Adrenal gland (tissue), 12 donors: ENCODE measurements around the gene CHAC1. TPM values are rescaled to one million over a fixed set of nuclear protein-coding genes. Genes with fewer than 3 reads are reported as not detected.
"Not testable (repeated sequence)": the region's sequence is repeated elsewhere in the genome, so short reads cannot be mapped to it uniquely, and the experiment has no call there.

Experiments used
- DNase-seq, 7 donors: peaks; one replicate each; pipeline ENCODE4 v3.0.0-alpha.2; 2019 to 2020
- H3K27ac ChIP-seq, 5 donors: fragments of 200-600 bp; sonication (generic) in 4 of 5; 1 replicate in 3 of 5; 2 replicates in 2 of 5; pipeline versions ENCODE4 v1.5.1 to v1.8.0; 2016 to 2020; ENCODE audit warnings: mild to moderate bottlenecking in 1 of 5
- H3K27me3 ChIP-seq: fragments of 200-600 bp; 2 replicates; pipeline ENCODE4 v1.8.0; 2021
- H3K36me3 ChIP-seq, 2 donors: fragments of 200-600 bp; replicated peaks in 1 of 2; 1 replicate in 1 of 2; 2 replicates in 1 of 2; pipeline versions ENCODE4 v1.5.1 to v1.8.0; 2018 to 2022
- H3K4me1 ChIP-seq, 2 donors: fragments of 200-600 bp; replicated peaks in 1 of 2; 1 replicate in 1 of 2; 2 replicates in 1 of 2; pipeline versions ENCODE4 v1.5.1 to v1.8.0; 2018 to 2021
- H3K4me3 ChIP-seq, 4 donors: fragments of 200-600 bp; sonication (generic) in 3 of 4; one replicate each; pipeline ENCODE4 v1.5.1; 2016 to 2018
- H3K9me3 ChIP-seq, 3 donors: fragments of 200-600 bp; sonication (generic) in 1 of 3; replicated peaks in 1 of 3; 1 replicate in 2 of 3; 2 replicates in 1 of 3; pipeline versions ENCODE4 v1.5.1 to v1.8.0; 2016 to 2021
- CTCF ChIP-seq, 6 experiments: fragments of 450-650 bp in 4 of 6; fragments of 200-600 bp in 2 of 6; sonication (generic) in 1 of 6; IDR thresholded peaks; 1 replicate in 5 of 6; 2 replicates in 1 of 6; pipeline versions ENCODE4 v1.5.1 to v1.8.0; 2016 to 2021; ENCODE audit warnings: antibody characterized with exemption in 6 of 6, mild to moderate bottlenecking in 2 of 6, moderate library complexity in 1 of 6
- POLR2A ChIP-seq, 2 donors: fragments of 450-650 bp; IDR thresholded peaks; one replicate each; pipeline ENCODE4 v1.6.1; 2017; ENCODE audit warnings: antibody characterized with exemption in 2 of 2, mild to moderate bottlenecking in 2 of 2, moderate library complexity in 1 of 2
- WGBS, 4 donors: extraction: QIAGEN DNeasy Blood & Tissue Kit in 2 of 4; methylation state at CpG; one replicate each; pipeline versions ENCODE4 v1.1.5 to v1.1.7; 2013 to 2017; 5-methylcytosine and 5-hydroxymethylcytosine counted together
- intact Hi-C, 2 donors: fragments of 100-400 bp; cut with DNase I; formaldehyde crosslinking; loops; one replicate each; pipeline versions ENCODE4 v1.14.1 to v1.15.0; 2022 to 2023
- polyA plus RNA-seq, 3 donors: library from polyadenylated mRNA; stranded (reverse); fragments of 200-250 nt in 2 of 3; fragments of 350-450 nt in 1 of 3; fragmentation: Illumina TruSeq in 1 of 3; extraction: RNeasy Lipid Tissue Mini Kit (QIAGEN cat#74804) in 1 of 3; gene quantifications; one replicate each; pipeline ENCODE4 v1.2.3, GENCODE V29; 2013 to 2014
- total RNA-seq, 9 donors: library from RNA; depleted of rRNA in 4 of 9; stranded (reverse); fragments of >200 nt in 4 of 9; fragments of 120-200 nt in 1 of 9; fragmentation: NEBNext Ultra II Directional in 1 of 9; extraction: Animal tissue kit (Norgen Biotek cat#: 25700) in 1 of 9; gene quantifications; one replicate each; pipeline versions ENCODE4 v1.1.0 to v1.2.4, GENCODE V29; 2013 to 2023
- donor health status: healthy with polysubstance abuse.
- donor health status: Bipolar disorder and iron deficiency.
- donor health status: DM: yes; HTN: yes; CAD: no.
- donor health status: DM: no; HTN: no; CAD: no.
- donor health status: DM: no; HTN: no; CAD: no.
- donor health status: DM: yes; HTN: yes; CAD: no.

The CHAC1 gene
- total and polyA plus RNA-seq, 12 donors, result 0.24 to 2.4 (median 1.1) TPM; not detected in 1

GRCh38 chr15:40949756-40950207, 3.5 kb upstream of the CHAC1 start:
- intact Hi-C loops, result loop anchor here in 1 of 2 donors (10.0 kb wide), 1 partner anchor 65 kb away; no protein-coding TSS in a partner anchor
- H3K4me3 ChIP-seq, result no peak overlapping the region
- no peaks in the 10 kb centered on the region for H3K36me3 ChIP-seq
- peaks cover 6 to 14% of the 10 kb centered on the region in 2 donors for H3K4me1 ChIP-seq
- TF ChIP-seq POLR2A (IDR thresholded peaks at IDR 0.05) (no peak), CTCF (IDR thresholded peaks at IDR 0.05) (no peak)
- H3K9me3 ChIP-seq, result no peaks in the 10 kb centered on the region
- no peak overlapping the region for H3K27ac ChIP-seq
- H3K27me3 ChIP-seq, result no peaks in the 10 kb centered on the region
- 66 to 71% (median 68%) methylated on average over 7 of the region's 7 CpGs for WGBS, 4 donors
- no peak for DNase-seq

- 87 to 91% (median 89%) methylated on average over 4 of the region's 4 CpGs for WGBS, 4 donors
- H3K9me3 ChIP-seq, result no peaks in the 10 kb centered on the region
- peaks cover 6 to 14% of the 10 kb centered on the region in 2 donors for H3K4me1 ChIP-seq
- DNase-seq, result no peak
- H3K36me3 ChIP-seq, result no peaks in the 10 kb centered on the region
- no peaks in the 10 kb centered on the region for H3K27me3 ChIP-seq
- TF ChIP-seq POLR2A (IDR thresholded peaks at IDR 0.05) (no peak), CTCF (IDR thresholded peaks at IDR 0.05) (no peak)
- H3K4me3 ChIP-seq, result no peak overlapping the region
- H3K27ac ChIP-seq, result no peak overlapping the region
- intact Hi-C loops, result no loop called here
Observed at GRCh38 chr15:40951764-40952163, 1.5 kb upstream of the CHAC1 start.

- 50 to 63% (median 57%) methylated on average over 17 to 23 of the region's 23 CpGs for WGBS, 4 donors
- Histone ChIP-seq H3K27me3 (no peaks in the 10 kb centered on the region), H3K27ac (peak overlapping the region in 2 of 5 donors; percentile 17 to 81), H3K9me3 (no peaks in the 10 kb centered on the region), H3K4me3 (peak overlapping the region in 2 of 4 donors; percentile 67 to 71), H3K36me3 (no peaks in the 10 kb centered on the region), H3K4me1 (peaks cover 6 to 14% of the 10 kb centered on the region in 2 donors)
- intact Hi-C loops, result no loop called here
- DNase-seq, result no peak
- TF ChIP-seq CTCF (IDR thresholded peaks at IDR 0.05), result no peak
Observed at GRCh38 chr15:40952301-40952900, 870 bp upstream of the CHAC1 start.

- Histone ChIP-seq H3K27me3 (no peaks in the 10 kb centered on the region), H3K4me1 (peaks cover 6 to 14% of the 10 kb centered on the region in 2 donors), H3K27ac (no peak overlapping the region), H3K4me3 (peak overlapping the region in 3 of 4 donors; percentile 59 to 71 (median 67)), H3K9me3 (no peaks in the 10 kb centered on the region), H3K36me3 (no peaks in the 10 kb centered on the region)
- TF ChIP-seq CTCF (IDR thresholded peaks at IDR 0.05) (no peak), POLR2A (IDR thresholded peaks at IDR 0.05) (no peak)
- DNase-seq, result no peak
- intact Hi-C loops, result no loop called here
- WGBS, 4 donors, result 1 to 7% (median 6%) methylated on average over 16 to 17 of the region's 17 CpGs; no CpG with 5 or more reads in 1 of the 4 donors
Observed at GRCh38 chr15:40953713-40954074, 423 bp downstream of the CHAC1 start.

- DNase-seq, intact Hi-C loops, H3K36me3 ChIP-seq, H3K4me3 ChIP-seq, H3K27me3 ChIP-seq, H3K9me3 ChIP-seq, H3K27ac ChIP-seq: not testable (repeated sequence)
- WGBS, 4 donors, result 62 to 72% (median 69%) methylated on average over 8 of the region's 8 CpGs
- H3K4me1 ChIP-seq, result peaks cover 6 to 14% of the 10 kb centered on the region in 2 donors
Observed at GRCh38 chr15:40954158-40954848, 1.0 kb downstream of the CHAC1 start.
